Endodermal cell (in vitro differentiated cells): ENCODE results near the gene PRDM16. TPM values are rescaled to one million over a fixed set of nuclear protein-coding genes. Genes with fewer than 3 reads are reported as not detected.
A peak's percentile ranks its signal among the peaks of the same experiment; 100 is the strongest.

Experiments used
- DNase-seq: peaks from one replicate; pipeline ENCODE4 v3.0.0-alpha.2; 2017
- H3K27ac ChIP-seq: 2 replicates; pipeline ENCODE4 v1.5.1; 2013; ENCODE audit warnings: mild to moderate bottlenecking, low read depth, low read length, moderate library complexity
- H3K27me3 ChIP-seq: 2 replicates; pipeline ENCODE4 v1.6.1; 2013; ENCODE audit warnings: mild to moderate bottlenecking, low read length, moderate library complexity; ENCODE audit not compliant: insufficient read depth, control insufficient read depth, poor library complexity, severe bottlenecking
- H3K36me3 ChIP-seq: 2 replicates; pipeline ENCODE4 v1.7.0; 2013; ENCODE audit warnings: mild to moderate bottlenecking, low read length, moderate library complexity; ENCODE audit not compliant: control insufficient read depth, insufficient read depth
- H3K4me1 ChIP-seq: one replicate; pipeline ENCODE4 v1.7.0; 2013; ENCODE audit warnings: low read length; ENCODE audit not compliant: control insufficient read depth, insufficient read depth
- H3K4me3 ChIP-seq: 2 replicates; pipeline ENCODE4 v1.5.1; 2013; ENCODE audit warnings: mild to moderate bottlenecking, low read length, moderate library complexity
- H3K9ac ChIP-seq: 2 replicates; pipeline ENCODE4 v1.6.1; 2013; ENCODE audit warnings: mild to moderate bottlenecking, low read length, moderate library complexity; ENCODE audit not compliant: poor library complexity, severe bottlenecking; ENCODE audit errors: extremely low read depth
- H3K9me3 ChIP-seq: 2 replicates; pipeline ENCODE4 v1.6.1; 2013; ENCODE audit warnings: mild to moderate bottlenecking, low read length, moderate library complexity; ENCODE audit not compliant: control insufficient read depth
- H3K27ac Mint-ChIP-seq: 2 replicates; pipeline ENCODE4 v1.8.0; 2020; ENCODE audit warnings: mixed read lengths
- H3K27me3 Mint-ChIP-seq: 2 replicates; pipeline ENCODE4 v1.8.0; 2021; ENCODE audit warnings: mild to moderate bottlenecking, mixed read lengths; ENCODE audit not compliant: insufficient read depth
- H3K36me3 Mint-ChIP-seq: 2 replicates; pipeline ENCODE4 v1.8.0; 2020; ENCODE audit warnings: low read depth, mixed read lengths
- H3K4me1 Mint-ChIP-seq: 2 replicates; pipeline ENCODE4 v1.8.0; 2020; ENCODE audit warnings: mixed read lengths
- H3K4me3 Mint-ChIP-seq: 2 replicates; pipeline ENCODE4 v1.8.0; 2020; ENCODE audit warnings: mild to moderate bottlenecking, moderate library complexity, mixed read lengths
- H3K9me3 Mint-ChIP-seq: 2 replicates; pipeline ENCODE4 v1.8.0; 2020; ENCODE audit warnings: mild to moderate bottlenecking, mixed read lengths
- WGBS, 2 experiments: methylation state at CpG; one replicate each; pipeline versions ENCODE4 v1.1.5 to v1.1.7; 2013; ENCODE audit warnings: missing lambda C conversion rate in 2 of 2, mixed read lengths in 1 of 2; ENCODE audit not compliant: insufficient coverage in 1 of 2, insufficient read length in 1 of 2; 5-methylcytosine and 5-hydroxymethylcytosine counted together
- total RNA-seq, 2 donors: library from RNA; stranded (reverse); fragmentation: NEBNext Ultra II Directional in 1 of 2; extraction: Animal tissue kit (Norgen Biotek cat#: 25700) in 1 of 2; gene quantifications; 2 replicates in 1 of 2; 3 replicates in 1 of 2; pipeline ENCODE4 v1.2.1, GENCODE V29; 2021
- TF ChIP-seq, protein P1 (sequence below): fragments of 200-600 bp; sonication (generic); conservative IDR thresholded peaks from 2 replicates; pipeline ENCODE4 v1.5.0; 2021; ENCODE audit warnings: antibody characterized with exemption, mild to moderate bottlenecking

The PRDM16 gene
- total RNA-seq, 2 donors from 2014 or later: 2.1 to 4.0 TPM

DNA sequence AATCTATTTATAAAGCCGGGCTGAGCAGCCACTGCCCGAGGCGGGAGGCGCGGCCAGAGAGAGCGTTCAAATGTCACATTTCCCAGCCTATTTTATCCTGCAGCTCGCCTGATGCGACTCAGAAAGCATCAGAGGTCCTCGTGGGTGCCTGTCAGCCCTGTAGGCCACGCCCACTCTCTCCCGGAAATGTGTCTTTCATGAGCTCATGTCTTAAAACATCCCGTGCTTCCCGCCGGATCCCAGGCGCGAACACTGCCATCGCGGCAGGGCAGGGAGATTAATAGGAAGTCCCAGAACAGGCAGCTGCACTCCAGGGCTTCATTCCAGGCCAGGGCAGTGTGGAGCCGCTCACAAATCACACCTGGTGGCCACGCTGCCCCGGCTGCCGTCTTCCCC lies 117.5 kb downstream of the PRDM16 start:
- H3K36me3 Mint-ChIP-seq: no peaks in the 10 kb centered on the region
- DNase-seq: peak; percentile 66
- Histone ChIP-seq H3K4me3 (no peak overlapping the region), H3K9me3 (peaks cover 4% of the 10 kb centered on the region), H3K27ac (peak overlapping the region; percentile 81), H3K36me3 (no peaks in the 10 kb centered on the region), H3K27me3 (no peaks in the 10 kb centered on the region), H3K4me1 (no peaks in the 10 kb centered on the region), H3K9ac (no peak overlapping the region)
- TF ChIP-seq, protein P1, sequence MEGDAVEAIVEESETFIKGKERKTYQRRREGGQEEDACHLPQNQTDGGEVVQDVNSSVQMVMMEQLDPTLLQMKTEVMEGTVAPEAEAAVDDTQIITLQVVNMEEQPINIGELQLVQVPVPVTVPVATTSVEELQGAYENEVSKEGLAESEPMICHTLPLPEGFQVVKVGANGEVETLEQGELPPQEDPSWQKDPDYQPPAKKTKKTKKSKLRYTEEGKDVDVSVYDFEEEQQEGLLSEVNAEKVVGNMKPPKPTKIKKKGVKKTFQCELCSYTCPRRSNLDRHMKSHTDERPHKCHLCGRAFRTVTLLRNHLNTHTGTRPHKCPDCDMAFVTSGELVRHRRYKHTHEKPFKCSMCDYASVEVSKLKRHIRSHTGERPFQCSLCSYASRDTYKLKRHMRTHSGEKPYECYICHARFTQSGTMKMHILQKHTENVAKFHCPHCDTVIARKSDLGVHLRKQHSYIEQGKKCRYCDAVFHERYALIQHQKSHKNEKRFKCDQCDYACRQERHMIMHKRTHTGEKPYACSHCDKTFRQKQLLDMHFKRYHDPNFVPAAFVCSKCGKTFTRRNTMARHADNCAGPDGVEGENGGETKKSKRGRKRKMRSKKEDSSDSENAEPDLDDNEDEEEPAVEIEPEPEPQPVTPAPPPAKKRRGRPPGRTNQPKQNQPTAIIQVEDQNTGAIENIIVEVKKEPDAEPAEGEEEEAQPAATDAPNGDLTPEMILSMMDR: no peak
- H3K27me3 Mint-ChIP-seq: no peaks in the 10 kb centered on the region
- no peak overlapping the region for H3K4me3 Mint-ChIP-seq
- WGBS, 2 experiments: 82 to 89% methylated on average over 22 of the region's 22 CpGs
- H3K4me1 Mint-ChIP-seq: peaks cover 22% of the 10 kb centered on the region
- no peak overlapping the region for H3K27ac Mint-ChIP-seq
- H3K9me3 Mint-ChIP-seq: peaks cover 2% of the 10 kb centered on the region

DNA sequence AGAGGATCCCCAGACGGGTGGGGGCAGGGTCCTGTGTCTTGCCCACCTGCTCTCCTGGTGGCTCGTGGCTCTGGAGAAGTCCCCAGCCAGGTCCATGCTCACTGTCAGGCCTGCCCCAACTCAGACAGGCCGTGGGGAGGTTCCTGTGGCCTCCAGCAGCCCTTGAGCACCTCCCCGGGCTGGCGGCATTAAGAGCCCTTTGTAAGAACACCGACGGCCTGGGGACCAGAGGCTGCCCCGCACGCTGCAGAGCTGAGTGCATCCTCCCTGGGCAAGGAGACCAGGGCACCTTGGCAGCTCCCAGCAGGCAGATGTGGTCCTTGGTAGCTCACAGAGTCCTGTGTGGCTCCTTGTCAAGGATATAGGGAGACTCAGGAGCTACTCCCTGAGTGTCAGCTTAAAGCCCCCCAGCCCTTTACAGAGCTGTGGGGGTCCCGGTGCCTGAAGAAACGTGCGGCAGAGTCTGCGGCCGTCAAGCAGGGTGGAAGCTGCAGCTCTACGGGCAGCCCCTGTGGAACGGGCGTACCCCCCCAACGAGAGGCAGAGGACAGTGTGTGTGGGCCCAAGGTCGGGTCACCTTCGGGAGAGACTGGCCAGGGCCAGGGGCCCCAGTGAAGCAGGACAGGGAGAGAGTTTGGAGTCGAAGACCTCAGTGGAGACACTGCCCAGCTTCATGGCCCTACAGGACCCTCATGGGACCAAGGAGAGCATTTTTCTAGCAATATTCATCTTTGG lies 118.6 kb downstream of the PRDM16 start:
- Histone ChIP-seq H3K9me3 (no peaks in the 10 kb centered on the region), H3K4me1 (no peaks in the 10 kb centered on the region), H3K36me3 (no peaks in the 10 kb centered on the region), H3K4me3 (no peak overlapping the region), H3K27ac (no peak overlapping the region), H3K27me3 (no peaks in the 10 kb centered on the region), H3K9ac (no peak overlapping the region)
- WGBS, 2 experiments: 92 to 95% methylated on average over 15 to 21 of the region's 21 CpGs
- no peaks in the 10 kb centered on the region for H3K36me3 Mint-ChIP-seq
- DNase-seq: no peak
- no peaks in the 10 kb centered on the region for H3K27me3 Mint-ChIP-seq
- TF ChIP-seq, protein P1: no peak
- H3K4me1 Mint-ChIP-seq: peaks cover 24% of the 10 kb centered on the region
- no peak overlapping the region for H3K4me3 Mint-ChIP-seq
- no peaks in the 10 kb centered on the region for H3K9me3 Mint-ChIP-seq
- H3K27ac Mint-ChIP-seq: no peak overlapping the region

DNA sequence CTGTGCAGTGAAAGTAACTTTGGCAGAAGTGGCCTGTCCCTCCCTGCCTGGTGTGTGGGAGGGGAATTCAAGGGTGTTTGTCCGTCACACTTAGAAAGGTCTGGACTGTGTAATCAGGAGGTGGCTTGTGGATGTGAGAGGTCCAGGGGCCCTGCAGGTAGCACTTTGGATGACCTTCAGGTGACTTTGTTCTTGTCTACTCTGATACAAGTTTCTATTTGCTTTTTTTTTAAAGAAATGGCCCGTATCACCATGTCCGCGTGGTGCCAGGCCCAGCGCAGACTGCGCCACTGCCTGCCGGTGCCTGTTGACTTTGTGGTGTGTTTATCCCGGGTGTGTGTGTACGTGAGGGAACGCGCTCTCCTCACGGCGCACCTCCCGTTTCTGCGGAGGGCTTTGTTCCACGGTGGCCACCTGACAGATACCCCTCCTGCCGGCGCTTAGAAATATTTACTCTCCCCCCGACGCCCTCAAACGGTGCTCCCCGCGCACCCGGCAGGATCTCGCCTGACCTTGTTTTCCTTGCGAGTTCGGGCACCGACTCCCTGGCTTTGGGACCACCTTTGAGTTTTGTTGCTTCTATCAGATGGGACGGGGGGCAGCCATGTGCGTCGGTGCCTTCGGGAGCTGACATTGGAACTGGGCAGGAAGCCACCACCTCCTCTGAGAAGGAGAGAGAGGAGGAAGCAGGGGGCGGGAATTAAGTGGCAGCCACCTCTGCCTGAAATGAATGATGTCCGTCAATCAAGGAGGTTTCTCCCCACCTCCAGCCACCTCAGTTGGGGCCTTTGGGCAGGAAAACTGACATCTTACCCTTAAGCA lies 119.4 kb downstream of the PRDM16 start:
- no peak for DNase-seq
- Mint-ChIP-seq H3K9me3 (no peaks in the 10 kb centered on the region), H3K27ac (no peak overlapping the region)

More for the DNA sequence above, 119.4 kb downstream of the PRDM16 start:
- Histone ChIP-seq H3K9me3 (no peaks in the 10 kb centered on the region), H3K36me3 (no peaks in the 10 kb centered on the region), H3K27me3 (no peaks in the 10 kb centered on the region), H3K27ac (no peak overlapping the region), H3K4me1 (no peaks in the 10 kb centered on the region), H3K9ac (no peak overlapping the region), H3K4me3 (no peak overlapping the region)
- TF ChIP-seq, protein P1: no peak
- 90 to 92% methylated on average over 29 to 34 of the region's 34 CpGs for WGBS, 2 experiments
- Mint-ChIP-seq H3K27me3 (no peaks in the 10 kb centered on the region), H3K4me1 (peaks cover 22% of the 10 kb centered on the region), H3K36me3 (no peaks in the 10 kb centered on the region), H3K4me3 (no peak overlapping the region)
